PFSK-1 (cell line): ENCODE measurements around the gene KISS1R.

Experiments
- FOXP2 ChIP-seq: optimal IDR thresholded peaks from 2 replicates; pipeline ENCODE3; 2011; ENCODE audit warnings: borderline replicate concordance, control low read depth, inconsistent platforms; ENCODE audit not compliant: insufficient read depth; ENCODE audit errors: extremely low read length, extremely low read depth
- POLR2AphosphoS5 ChIP-seq: IDR thresholded peaks from 2 replicates; pipeline ENCODE4 v1.6.1; 2012; ENCODE audit warnings: low read depth, mild to moderate bottlenecking, control low read depth, low read length, moderate library complexity
- SIN3A ChIP-seq: IDR thresholded peaks from 2 replicates; pipeline ENCODE4 v1.6.1; 2012; ENCODE audit warnings: mild to moderate bottlenecking, low read length, moderate library complexity, borderline replicate concordance; ENCODE audit not compliant: insufficient read depth
- TAF1 ChIP-seq: IDR thresholded peaks from 2 replicates; pipeline ENCODE4 v1.6.1; 2012; ENCODE audit warnings: low read length, control low read depth, borderline replicate concordance; ENCODE audit not compliant: insufficient read depth
- TF ChIP-seq, protein P1 (sequence below), 2 experiments: IDR thresholded peaks; 2 replicates each; pipeline versions ENCODE4 v1.6.1 to v1.8.0; 2011 to 2012; ENCODE audit warnings: low read depth in 2 of 2, low read length in 2 of 2, control low read depth in 1 of 2, inconsistent platforms in 1 of 2, mild to moderate bottlenecking in 1 of 2, moderate library complexity in 1 of 2; ENCODE audit not compliant: insufficient read depth in 1 of 2

The KISS1R gene

DNA sequence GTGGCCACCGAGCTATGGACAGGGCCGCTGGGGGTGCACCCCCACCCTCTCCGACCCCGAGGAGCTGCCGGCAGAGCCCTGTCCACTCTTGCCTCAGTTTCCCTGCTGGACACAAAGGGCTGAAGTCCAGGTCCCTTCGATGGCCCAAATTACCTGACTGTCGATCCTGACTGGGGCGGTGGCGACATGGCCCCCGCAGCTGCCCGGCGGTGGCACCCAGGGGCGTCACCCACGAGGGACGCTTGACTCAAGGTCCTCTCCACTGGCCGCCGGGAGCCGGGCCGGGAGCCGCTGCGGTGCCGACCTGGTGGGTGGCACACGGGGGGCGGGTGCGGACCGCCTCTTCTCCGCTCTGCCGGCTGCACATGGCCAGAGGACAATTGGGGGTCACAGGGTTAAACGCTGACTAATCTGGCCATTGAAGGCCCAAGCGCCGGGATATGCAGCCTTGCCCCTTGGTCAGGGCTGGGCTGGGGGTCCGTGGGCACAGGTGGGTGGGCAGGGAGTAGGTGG lies 25.1 kb downstream of the KISS1R start:
- TF ChIP-seq POLR2AphosphoS5 (no peak), SIN3A (no peak)

DNA sequence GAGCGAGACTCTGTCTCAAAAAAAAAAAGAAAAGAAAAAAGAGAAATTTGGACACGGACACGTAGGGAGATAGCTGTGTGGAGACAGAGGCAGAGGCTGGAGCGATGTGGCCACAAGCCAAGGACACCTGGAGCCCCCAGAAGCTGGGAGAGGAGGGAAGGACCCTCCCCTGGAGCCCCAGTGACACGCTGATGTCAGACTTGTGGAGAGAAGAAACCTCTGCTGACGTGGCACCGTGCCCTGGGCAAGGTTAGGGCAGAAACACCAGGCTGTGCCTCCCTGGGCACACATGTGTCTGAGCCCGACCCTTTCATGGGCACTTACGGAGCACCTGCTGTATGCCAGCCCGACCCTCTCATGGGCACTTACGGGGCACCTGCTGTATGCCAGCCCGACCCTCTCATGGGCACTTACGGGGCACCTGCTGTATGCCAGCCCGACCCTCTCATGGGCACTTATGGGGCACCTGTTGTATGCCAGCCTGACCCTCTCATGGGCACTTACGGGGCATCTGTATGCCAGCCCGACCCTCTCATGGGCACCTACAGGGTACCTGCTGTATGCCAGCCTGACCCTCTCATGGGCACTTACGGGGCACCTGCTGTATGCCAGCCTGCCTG lies 26.5 kb downstream of the KISS1R start:
- TF ChIP-seq, protein P1, sequence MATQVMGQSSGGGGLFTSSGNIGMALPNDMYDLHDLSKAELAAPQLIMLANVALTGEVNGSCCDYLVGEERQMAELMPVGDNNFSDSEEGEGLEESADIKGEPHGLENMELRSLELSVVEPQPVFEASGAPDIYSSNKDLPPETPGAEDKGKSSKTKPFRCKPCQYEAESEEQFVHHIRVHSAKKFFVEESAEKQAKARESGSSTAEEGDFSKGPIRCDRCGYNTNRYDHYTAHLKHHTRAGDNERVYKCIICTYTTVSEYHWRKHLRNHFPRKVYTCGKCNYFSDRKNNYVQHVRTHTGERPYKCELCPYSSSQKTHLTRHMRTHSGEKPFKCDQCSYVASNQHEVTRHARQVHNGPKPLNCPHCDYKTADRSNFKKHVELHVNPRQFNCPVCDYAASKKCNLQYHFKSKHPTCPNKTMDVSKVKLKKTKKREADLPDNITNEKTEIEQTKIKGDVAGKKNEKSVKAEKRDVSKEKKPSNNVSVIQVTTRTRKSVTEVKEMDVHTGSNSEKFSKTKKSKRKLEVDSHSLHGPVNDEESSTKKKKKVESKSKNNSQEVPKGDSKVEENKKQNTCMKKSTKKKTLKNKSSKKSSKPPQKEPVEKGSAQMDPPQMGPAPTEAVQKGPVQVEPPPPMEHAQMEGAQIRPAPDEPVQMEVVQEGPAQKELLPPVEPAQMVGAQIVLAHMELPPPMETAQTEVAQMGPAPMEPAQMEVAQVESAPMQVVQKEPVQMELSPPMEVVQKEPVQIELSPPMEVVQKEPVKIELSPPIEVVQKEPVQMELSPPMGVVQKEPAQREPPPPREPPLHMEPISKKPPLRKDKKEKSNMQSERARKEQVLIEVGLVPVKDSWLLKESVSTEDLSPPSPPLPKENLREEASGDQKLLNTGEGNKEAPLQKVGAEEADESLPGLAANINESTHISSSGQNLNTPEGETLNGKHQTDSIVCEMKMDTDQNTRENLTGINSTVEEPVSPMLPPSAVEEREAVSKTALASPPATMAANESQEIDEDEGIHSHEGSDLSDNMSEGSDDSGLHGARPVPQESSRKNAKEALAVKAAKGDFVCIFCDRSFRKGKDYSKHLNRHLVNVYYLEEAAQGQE (IDR thresholded peaks at IDR 0.05; ENCODE audit: insufficient read depth in 1 of 2, low read depth in 2 of 2, low read length in 2 of 2), result no peak
- TF ChIP-seq TAF1 (no peak), POLR2AphosphoS5 (no peak)

DNA sequence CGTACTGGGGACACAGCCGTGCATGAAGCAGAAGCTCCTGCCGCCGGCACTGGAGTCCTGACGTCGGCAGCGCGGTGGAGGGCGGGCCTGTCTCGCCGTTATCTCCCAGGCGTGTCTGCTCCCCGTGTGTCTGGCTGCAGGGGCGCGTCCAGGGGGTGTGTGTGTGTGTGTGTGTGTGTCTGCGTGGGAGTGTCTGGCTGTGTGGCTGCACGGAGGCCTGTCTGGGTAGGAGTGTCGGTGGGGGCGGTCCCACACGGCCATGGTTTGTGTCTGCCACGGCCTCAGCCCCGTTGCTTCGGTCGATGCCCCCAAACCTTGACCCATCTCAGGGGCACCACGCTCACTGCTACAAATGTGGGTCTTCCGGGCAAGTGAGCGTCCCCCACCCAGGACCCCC lies 27.0 kb downstream of the KISS1R start:
- peak; percentile 83 for TF ChIP-seq FOXP2
- TF ChIP-seq, protein P1 (IDR thresholded peaks at IDR 0.05; ENCODE audit: insufficient read depth in 1 of 2, low read depth in 2 of 2, low read length in 2 of 2), result no peak
- TF ChIP-seq TAF1, result no peak
- no peak for TF ChIP-seq SIN3A
- TF ChIP-seq POLR2AphosphoS5, result no peak

DNA sequence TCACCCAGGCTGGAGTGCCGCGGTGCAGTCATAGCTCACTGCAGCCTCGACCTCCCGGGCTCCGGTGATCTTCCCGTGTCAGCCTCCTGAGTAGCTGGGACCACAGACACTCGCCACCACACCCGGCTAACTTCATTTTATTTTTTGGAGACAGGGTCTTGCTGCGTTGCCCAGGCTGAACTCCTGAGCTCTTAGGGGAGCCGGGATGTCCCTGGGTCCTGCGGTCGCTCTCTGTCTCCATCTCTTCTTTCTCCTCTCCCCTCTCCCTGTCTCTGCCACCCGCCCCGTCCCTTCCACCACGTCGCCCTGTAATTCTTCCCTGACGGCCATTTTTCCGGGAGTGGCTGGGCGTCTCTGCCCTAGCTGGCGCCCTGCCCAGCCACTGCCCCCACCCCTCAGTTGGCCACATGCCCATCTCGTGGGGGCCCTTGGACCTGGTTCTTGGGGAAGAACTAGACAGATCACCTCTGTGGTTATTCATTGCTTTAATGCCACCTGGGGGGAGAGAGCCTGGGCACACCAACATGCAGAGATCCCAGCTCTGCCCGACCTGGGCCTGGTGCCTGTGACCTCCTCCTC lies 27.6 kb downstream of the KISS1R start:
- TF ChIP-seq FOXP2 (no peak), SIN3A (no peak), POLR2AphosphoS5 (no peak), TAF1 (no peak)
- TF ChIP-seq, protein P1 (IDR thresholded peaks at IDR 0.05; ENCODE audit: insufficient read depth in 1 of 2, low read depth in 2 of 2, low read length in 2 of 2), result no peak

DNA sequence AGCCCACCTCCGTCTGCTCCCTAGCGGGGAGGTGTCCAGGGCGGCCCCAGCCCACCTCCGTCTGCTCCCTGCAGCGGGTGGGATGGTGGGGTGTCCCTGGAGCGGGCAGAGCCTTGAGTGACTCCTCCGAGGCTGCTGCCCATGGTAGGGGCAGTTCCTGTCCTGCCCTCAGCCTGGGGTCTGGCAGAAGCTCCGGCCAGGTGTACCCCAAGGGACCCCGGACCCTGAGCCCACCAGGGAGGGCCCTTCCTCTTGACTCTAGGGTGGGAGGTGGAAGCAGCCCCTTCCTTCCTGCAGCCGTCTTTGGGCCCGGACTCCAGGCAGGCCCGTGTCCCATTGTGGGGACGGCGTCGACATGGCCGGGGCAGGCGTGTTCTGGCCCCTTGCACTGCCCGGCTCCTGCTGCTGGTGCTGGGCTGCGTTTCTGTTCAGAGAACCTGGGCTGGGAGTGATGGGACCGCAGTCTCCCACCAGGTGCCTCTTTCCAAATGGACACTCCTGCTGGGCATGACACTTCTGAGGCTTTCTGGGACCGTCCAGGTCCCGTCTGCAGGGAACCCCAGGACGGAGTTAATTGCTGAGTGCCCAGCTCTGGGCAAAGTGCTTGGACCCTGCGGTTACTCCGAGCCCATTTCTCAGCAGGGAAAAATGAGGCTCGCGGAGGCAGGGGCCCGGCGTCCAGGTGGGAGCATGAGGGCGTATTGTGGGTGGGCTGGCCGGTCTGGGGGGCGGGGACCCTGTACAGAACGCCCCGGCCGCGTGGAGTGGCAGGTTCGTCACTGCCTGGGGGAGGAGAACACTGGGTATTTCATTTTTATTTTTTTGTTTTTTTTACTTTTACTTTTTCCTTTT lies 28.5 kb downstream of the KISS1R start:
- TF ChIP-seq, protein P1 (IDR thresholded peaks at IDR 0.05; ENCODE audit: insufficient read depth in 1 of 2, low read depth in 2 of 2, low read length in 2 of 2), result no peak
- TF ChIP-seq POLR2AphosphoS5, result no peak
- no peak for TF ChIP-seq TAF1
- TF ChIP-seq FOXP2, result no peak
- no peak for TF ChIP-seq SIN3A
